ENCODE measurements around the gene ZNF268. TPM values are rescaled to one million over a fixed set of nuclear protein-coding genes. Genes with fewer than 3 reads are reported as not detected.

The ZNF268 gene
- total and polyA plus RNA-seq, 2 of the 8 experiments (the other 6 are each of a cell fraction or from before 2014, with no cell fraction given) = 6.3 to 22.3 TPM

- Histone ChIP-seq H4K20me1 (replicated peaks in 1 of 2; ENCODE audit: control insufficient read depth in 1 of 2, insufficient read depth in 2 of 2, low read length in 2 of 2) (no peaks in the 10 kb centered on the region), H3K27me3 (replicated peaks in 1 of 4; ENCODE audit: control insufficient read depth in 3 of 4, extremely low read depth in 1 of 4, insufficient read depth in 3 of 4, low read length in 3 of 4) (no peaks in the 10 kb centered on the region), H2AK5ac (ENCODE audit: low read depth, low read length) (no peak overlapping the region), H2BK20ac (ENCODE audit: low read length) (no peak overlapping the region), H3K23me2 (ENCODE audit: low read depth, low read length) (no peaks in the 10 kb centered on the region), H2AFZ (ENCODE audit: low read length) (no peak overlapping the region), H4K5ac (ENCODE audit: insufficient read length, low read depth, low read length) (no peak overlapping the region), H2BK5ac (ENCODE audit: low read depth, low read length) (no peak overlapping the region), H3K4me1 (replicated peaks in 1 of 4; ENCODE audit: control insufficient read depth in 3 of 4, insufficient read depth in 4 of 4, low read length in 3 of 4) (no peaks in the 10 kb centered on the region), H3K23ac (ENCODE audit: insufficient read length) (no peak overlapping the region), H3K79me2 (ENCODE audit: control insufficient read depth in 1 of 2, insufficient read depth in 2 of 2, low read length in 2 of 2) (no peaks in the 10 kb centered on the region), H3K56ac (replicated peaks; ENCODE audit: insufficient read length, low read depth, low read length) (no peak overlapping the region), H3K27ac (ENCODE audit: low read depth, low read length) (no peak overlapping the region), H2BK15ac (ENCODE audit: low read length) (no peak overlapping the region), H3K18ac (ENCODE audit: extremely low read depth, low read length) (no peak overlapping the region), H3K9me3 (ENCODE audit: insufficient read depth in 2 of 2, low read depth in 1 of 2, low read length in 1 of 2) (peaks cover 68 to 93% of the 10 kb centered on the region in 2 experiments), H2BK12ac (ENCODE audit: low read depth, low read length) (no peak overlapping the region), H3K36me3 (ENCODE audit: control insufficient read depth in 2 of 4, insufficient read depth in 4 of 4, low read length in 3 of 4) (no peaks in the 10 kb centered on the region; a peak in 2 of 8 replicates), H2BK120ac (replicated peaks; ENCODE audit: low read depth, low read length) (no peak overlapping the region), H4K91ac (replicated peaks; ENCODE audit: insufficient read length, low read length) (no peak overlapping the region), H3K14ac (ENCODE audit: insufficient read length) (no peak overlapping the region), H3K4ac (replicated peaks; ENCODE audit: insufficient read length, low read depth, low read length) (no peak overlapping the region), H3K79me1 (ENCODE audit: low read depth, low read length) (no peaks in the 10 kb centered on the region), H3K4me3 (ENCODE audit: extremely low read depth in 1 of 4, insufficient read depth in 2 of 4, low read depth in 3 of 4, low read length in 4 of 4) (no peak overlapping the region), H3K9ac (replicated peaks in 1 of 4; ENCODE audit: extremely low read depth in 1 of 4, low read depth in 3 of 4, low read length in 3 of 4) (no peak overlapping the region), H4K8ac (ENCODE audit: extremely low read depth, insufficient read depth, low read length) (no peak overlapping the region), H3K4me2 (ENCODE audit: insufficient read depth in 1 of 2, low read depth in 2 of 2, low read length in 2 of 2) (no peak overlapping the region)
- ChIA-PET POLR2A (ENCODE audit: partially characterized antibody) (interaction anchor here (1.3 kb wide), 1 partner anchor 25 kb away, joined by 3 read pairs; no protein-coding TSS in a partner anchor), CTCF (ENCODE audit: partially characterized antibody) (no interaction called here)
- DNase-seq (ENCODE audit: low read depth in 1 of 2, low spot score in 2 of 2) = no peak
- WGBS, 2 experiments (ENCODE audit: extremely low coverage in 1 of 2, insufficient coverage in 1 of 2, insufficient read length in 1 of 2, insufficient replicate concordance in 2 of 2, low coverage in 1 of 2, low lambda C conversion rate in 2 of 2, missing lambda C conversion rate in 1 of 2) = 92% methylated on average over 14 of the region's 20 CpGs; no CpG with 5 or more reads in 1 of the 2 experiments
- no peak for FAIRE-seq
- TF ChIP-seq CHD1 (IDR thresholded peaks at IDR 0.05; ENCODE audit: low read depth, low read length) (no peak), FOSL1 (IDR thresholded peaks at IDR 0.05; ENCODE audit: insufficient read depth, low read depth, low read length) (no peak), BRCA1 (IDR thresholded peaks at IDR 0.05; ENCODE audit: low read depth, low read length) (no peak)
Measured at GRCh38 chr12:133234971-133235370, 53.7 kb downstream of the ZNF268 start.

Measured in H1 (cell line).